OCI-LY7 (cell line): ENCODE data around the gene REC114. TPM values are rescaled to one million over a fixed set of nuclear protein-coding genes. Genes with fewer than 3 reads are reported as not detected.

Experiments
- BruUV-seq: library from RNA; stranded (reverse); fragments of 400-500 nt; replicated peaks from 2 replicates; lab custom pipeline; 2021; lab: Mats Ljungman, UMichigan
- CTCF ChIA-PET: fragments of 300-600 bp; sonication (Branson Sonifier 250); formaldehyde crosslinking; loops from one replicate; lab custom pipeline; 2022; ENCODE audit warnings: antibody characterized with exemption; ENCODE audit not compliant: unreplicated experiment; lab: Charles Lee
- POLR2A ChIA-PET: fragments of 300-600 bp; sonication (Branson Sonifier 250); formaldehyde crosslinking; loops from one replicate; lab custom pipeline; 2022; ENCODE audit warnings: antibody characterized with exemption; lab: Charles Lee
- DNase-seq: peaks from one replicate; pipeline ENCODE4 v3.0.0-alpha.2; 2015; ENCODE audit warnings: low spot score
- H2AFZ ChIP-seq: fragments of 200-600 bp; sonication (generic), shearing (Covaris generic); 2 replicates; pipeline ENCODE4 v1.6.1; 2014; ENCODE audit warnings: mild to moderate bottlenecking, antibody characterized with exemption, low read length, moderate library complexity
- H3K27ac ChIP-seq: fragments of 200-600 bp; sonication (generic); 2 replicates; pipeline ENCODE4 v1.5.1; 2014; ENCODE audit warnings: mixed run types, low read depth, mild to moderate bottlenecking, moderate library complexity, low read length, inconsistent platforms; ENCODE audit not compliant: poor library complexity, severe bottlenecking
- H3K36me3 ChIP-seq: fragments of 200-600 bp; sonication (generic); 2 replicates; pipeline ENCODE4 v1.6.1; 2014; ENCODE audit warnings: mild to moderate bottlenecking, antibody characterized with exemption, low read length, moderate library complexity, mixed read lengths; ENCODE audit not compliant: insufficient read depth
- H3K4me1 ChIP-seq: fragments of 200-600 bp; sonication (generic); 2 replicates; pipeline ENCODE4 v1.5.1; 2014; ENCODE audit warnings: mild to moderate bottlenecking, low read length; ENCODE audit not compliant: insufficient read depth, poor library complexity, severe bottlenecking
- H3K4me2 ChIP-seq: fragments of 200-600 bp; sonication (generic); 2 replicates; pipeline ENCODE4 v1.6.1; 2014; ENCODE audit warnings: mild to moderate bottlenecking, low read length
- H3K4me3 ChIP-seq: fragments of 200-600 bp; sonication (generic); 2 replicates; pipeline ENCODE4 v1.5.1; 2014; ENCODE audit warnings: mild to moderate bottlenecking, low read depth, low read length; ENCODE audit not compliant: poor library complexity, severe bottlenecking
- H3K79me2 ChIP-seq: fragments of 200-600 bp; sonication (generic); 2 replicates; pipeline ENCODE4 v1.6.1; 2016; ENCODE audit warnings: low read depth, mild to moderate bottlenecking, low read length, moderate library complexity, mixed read lengths; ENCODE audit not compliant: insufficient read depth
- H3K9me2 ChIP-seq: fragments of 200-600 bp; sonication (generic); 2 replicates; pipeline ENCODE4 v1.6.1; 2016; ENCODE audit warnings: mild to moderate bottlenecking, low read length, mixed read lengths; ENCODE audit not compliant: insufficient read depth
- H3K9me3 ChIP-seq: fragments of 200-600 bp; sonication (generic); 2 replicates; pipeline ENCODE4 v1.6.1; 2014; ENCODE audit warnings: mild to moderate bottlenecking, mixed run types, low read length, mixed read lengths
- H4K20me1 ChIP-seq: fragments of 200-600 bp; sonication (generic); 2 replicates; pipeline ENCODE4 v1.6.1; 2014; ENCODE audit warnings: mild to moderate bottlenecking, antibody characterized with exemption, low read length, moderate library complexity, mixed read lengths; ENCODE audit not compliant: insufficient read depth
- EZH2phosphoT487 ChIP-seq: fragments of 200-600 bp; sonication (generic); IDR thresholded peaks from 2 replicates; pipeline ENCODE4 v1.6.1; 2018; ENCODE audit warnings: low read depth, borderline replicate concordance, mild to moderate bottlenecking, mixed run types, antibody characterized with exemption, low read length, moderate library complexity, mixed read lengths
- intact Hi-C: fragments of 100-400 bp; cut with micrococcal nuclease; formaldehyde crosslinking; loops from one replicate; pipeline ENCODE4 v1.10.0; 2022; ENCODE audit not compliant: unreplicated experiment
- total RNA-seq, 2 experiments: library from RNA; depleted of rRNA in 1 of 2; stranded (reverse); fragments of >200 nt in 1 of 2; shearing (Covaris generic) in 1 of 2; gene quantifications; 2 replicates each; pipeline ENCODE4 v1.2.3, GENCODE V29; 2014 to 2022
- TF ChIP-seq, protein P1 (sequence below): fragments of 200-600 bp; sonication (generic); conservative IDR thresholded peaks from 2 replicates; pipeline ENCODE4 v1.5.1; 2014; ENCODE audit warnings: mild to moderate bottlenecking, antibody characterized with exemption, low read length, moderate library complexity, mixed read lengths

REC114 gene
- total RNA-seq, 2 experiments from 2014 or later: not detected

DNA sequence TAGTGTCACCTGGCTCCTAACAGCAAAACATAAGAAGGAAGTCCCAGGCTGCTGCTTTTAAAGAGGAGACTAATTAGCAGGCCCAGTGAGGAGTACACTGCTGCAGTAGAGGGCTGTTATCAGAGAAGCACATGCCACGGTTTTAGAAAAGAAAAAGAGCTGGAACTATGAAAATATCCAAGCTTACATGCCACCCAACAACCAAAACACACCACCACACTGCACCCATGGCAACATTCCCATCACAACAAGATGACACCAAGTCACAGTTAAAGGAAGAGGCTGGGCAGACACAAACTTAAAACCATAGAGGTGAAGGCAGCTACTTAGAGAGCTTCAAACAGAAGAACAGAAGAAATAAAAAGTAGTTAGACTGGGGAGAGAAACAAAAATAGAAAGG is 153.2 kb downstream of the REC114 start:
- Histone ChIP-seq H3K4me3 (no peak overlapping the region), H3K79me2 (peaks cover 34% of the 10 kb centered on the region; the same call in 1 of the 2 replicates), H2AFZ (no peak overlapping the region), H3K9me2 (no peaks in the 10 kb centered on the region), H3K4me1 (no peaks in the 10 kb centered on the region), H3K4me2 (no peak overlapping the region), H3K9me3 (no peaks in the 10 kb centered on the region), H3K27ac (no peak overlapping the region), H3K36me3 (peaks cover 12% of the 10 kb centered on the region), H4K20me1 (peaks cover 16% of the 10 kb centered on the region)
- CTCF ChIA-PET: no interaction called here
- POLR2A ChIA-PET: interaction anchor here (0.7 kb wide), 1 partner anchor 468 kb away, joined by 3 read pairs; no protein-coding TSS in a partner anchor
- no peak for DNase-seq
- BruUV-seq: no TSS peak
- intact Hi-C loops: no loop called here
- TF ChIP-seq, protein P1, sequence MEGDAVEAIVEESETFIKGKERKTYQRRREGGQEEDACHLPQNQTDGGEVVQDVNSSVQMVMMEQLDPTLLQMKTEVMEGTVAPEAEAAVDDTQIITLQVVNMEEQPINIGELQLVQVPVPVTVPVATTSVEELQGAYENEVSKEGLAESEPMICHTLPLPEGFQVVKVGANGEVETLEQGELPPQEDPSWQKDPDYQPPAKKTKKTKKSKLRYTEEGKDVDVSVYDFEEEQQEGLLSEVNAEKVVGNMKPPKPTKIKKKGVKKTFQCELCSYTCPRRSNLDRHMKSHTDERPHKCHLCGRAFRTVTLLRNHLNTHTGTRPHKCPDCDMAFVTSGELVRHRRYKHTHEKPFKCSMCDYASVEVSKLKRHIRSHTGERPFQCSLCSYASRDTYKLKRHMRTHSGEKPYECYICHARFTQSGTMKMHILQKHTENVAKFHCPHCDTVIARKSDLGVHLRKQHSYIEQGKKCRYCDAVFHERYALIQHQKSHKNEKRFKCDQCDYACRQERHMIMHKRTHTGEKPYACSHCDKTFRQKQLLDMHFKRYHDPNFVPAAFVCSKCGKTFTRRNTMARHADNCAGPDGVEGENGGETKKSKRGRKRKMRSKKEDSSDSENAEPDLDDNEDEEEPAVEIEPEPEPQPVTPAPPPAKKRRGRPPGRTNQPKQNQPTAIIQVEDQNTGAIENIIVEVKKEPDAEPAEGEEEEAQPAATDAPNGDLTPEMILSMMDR: no peak
- no peak for TF ChIP-seq EZH2phosphoT487

DNA sequence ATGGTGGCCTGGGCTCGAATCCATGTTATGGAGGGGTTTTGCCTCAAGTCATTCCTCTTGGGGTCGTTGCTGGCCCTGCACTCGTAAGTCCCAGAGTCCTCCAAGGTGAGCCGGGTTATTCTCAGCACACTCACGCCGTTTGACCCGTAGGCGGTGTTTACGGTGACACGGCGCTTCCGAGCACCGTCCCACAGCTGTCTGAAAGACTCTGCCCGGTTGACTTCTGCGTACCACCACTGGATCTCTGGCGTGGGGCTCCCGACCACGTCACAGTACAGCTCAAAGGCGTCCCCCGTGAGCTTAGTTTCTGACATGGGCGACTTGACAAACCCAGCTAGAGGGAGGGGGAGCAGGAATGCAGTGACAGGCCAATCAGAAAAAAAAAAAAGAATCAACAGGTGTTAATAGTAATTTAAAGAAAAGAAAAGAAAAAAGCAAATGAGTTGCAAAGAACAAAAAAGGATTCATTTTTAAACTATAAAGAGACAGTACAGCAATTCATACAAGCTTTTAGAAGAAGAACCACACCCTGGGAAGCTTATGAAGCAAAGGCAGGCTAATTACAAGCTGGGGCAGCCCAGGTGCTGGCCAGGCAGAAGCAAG is 154.2 kb downstream of the REC114 start:
- Histone ChIP-seq H3K27ac (no peak overlapping the region), H3K36me3 (peaks cover 2% of the 10 kb centered on the region; the same call in 1 of the 2 replicates), H3K79me2 (peaks cover 42% of the 10 kb centered on the region; the same call in 1 of the 2 replicates), H2AFZ (no peak overlapping the region), H3K9me2 (no peaks in the 10 kb centered on the region), H3K4me1 (no peaks in the 10 kb centered on the region), H3K4me3 (no peak overlapping the region), H3K9me3 (no peaks in the 10 kb centered on the region), H3K4me2 (no peak overlapping the region), H4K20me1 (peaks cover 17% of the 10 kb centered on the region)
- TF ChIP-seq EZH2phosphoT487: no peak
- TF ChIP-seq, protein P1: no peak
- DNase-seq: no peak
- ChIA-PET POLR2A (interaction anchor here (0.7 kb wide), 1 partner anchor 16 kb away, joined by 3 read pairs; no protein-coding TSS in a partner anchor), CTCF (no interaction called here)
- intact Hi-C loops: no loop called here
- BruUV-seq: no TSS peak

DNA sequence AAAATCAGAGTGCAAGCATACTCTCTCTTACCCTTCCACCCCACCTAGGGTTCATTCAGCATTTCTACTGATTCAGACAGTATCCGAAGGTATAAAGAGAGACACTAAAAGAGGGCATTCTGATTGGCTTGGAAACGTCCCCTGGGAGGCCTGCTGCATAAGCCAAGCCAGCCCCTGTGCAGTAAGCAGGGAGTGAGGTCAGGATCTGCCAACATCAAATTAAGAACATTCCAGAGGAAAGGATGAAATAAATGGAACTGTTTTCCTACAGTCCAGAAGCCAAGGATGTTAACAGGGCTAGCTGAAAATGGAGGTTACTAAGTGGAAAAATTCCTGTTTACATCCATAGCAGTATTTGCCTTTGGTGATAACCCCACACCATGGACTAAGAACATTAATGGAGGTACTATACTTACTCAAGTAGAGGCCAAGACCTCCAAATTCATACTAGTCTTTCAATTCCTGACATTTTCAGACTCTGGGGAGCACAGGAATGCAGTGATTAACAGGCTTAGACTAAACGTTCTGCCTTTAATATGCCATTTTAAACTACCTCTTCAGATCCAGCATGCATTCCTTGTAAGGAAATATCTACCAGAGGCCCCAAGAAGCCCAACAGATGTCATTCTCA is 155.7 kb downstream of the REC114 start:
- H3K79me2 ChIP-seq: peaks cover 52% of the 10 kb centered on the region; the same call in 1 of the 2 replicates
- intact Hi-C loops: no loop called here
- H3K9me3 ChIP-seq: no peaks in the 10 kb centered on the region
- H3K4me1 ChIP-seq: peaks cover 5% of the 10 kb centered on the region
- ChIA-PET CTCF (no interaction called here), POLR2A (interaction anchor here (0.6 to 0.9 kb wide), 2 partner anchors 16 to 1841 kb away, joined by 3 to 5 read pairs; no protein-coding TSS in a partner anchor)
- no peak overlapping the region for H3K4me3 ChIP-seq
- no peak overlapping the region for H3K4me2 ChIP-seq
- no peak overlapping the region for H3K27ac ChIP-seq
- no peaks in the 10 kb centered on the region for H3K36me3 ChIP-seq
- peaks cover 30% of the 10 kb centered on the region for H4K20me1 ChIP-seq
- DNase-seq: no peak
- H2AFZ ChIP-seq: no peak overlapping the region
- TF ChIP-seq EZH2phosphoT487: no peak
- TF ChIP-seq, protein P1: no peak
- H3K9me2 ChIP-seq: no peaks in the 10 kb centered on the region
- BruUV-seq: no TSS peak
